Coronary artery (tissue), 2 donors: ENCODE measurements around the gene TKTL1.
"Not testable (repeated sequence)": the region's sequence is repeated elsewhere in the genome, so short reads cannot be mapped to it uniquely, and the experiment has no call there.

Experiments
- DNase-seq: peaks from one replicate; pipeline ENCODE4 v3.0.0-alpha.2; 2017; ENCODE audit warnings: low spot score
- H3K27ac ChIP-seq, 2 donors: fragments of 200-600 bp; sonication (generic); one replicate each; pipeline ENCODE4 v1.5.1; 2016 to 2019
- H3K4me3 ChIP-seq: fragments of 200-600 bp; sonication (generic); 2 replicates; pipeline ENCODE4 v1.5.1; 2016; ENCODE audit warnings: mild to moderate bottlenecking, moderate library complexity
- TF ChIP-seq, protein P1 (sequence below): fragments of 200-600 bp; sonication (generic); IDR thresholded peaks from one replicate; pipeline ENCODE4 v1.5.1; 2019; ENCODE audit warnings: antibody characterized with exemption

TKTL1 gene, protein sequence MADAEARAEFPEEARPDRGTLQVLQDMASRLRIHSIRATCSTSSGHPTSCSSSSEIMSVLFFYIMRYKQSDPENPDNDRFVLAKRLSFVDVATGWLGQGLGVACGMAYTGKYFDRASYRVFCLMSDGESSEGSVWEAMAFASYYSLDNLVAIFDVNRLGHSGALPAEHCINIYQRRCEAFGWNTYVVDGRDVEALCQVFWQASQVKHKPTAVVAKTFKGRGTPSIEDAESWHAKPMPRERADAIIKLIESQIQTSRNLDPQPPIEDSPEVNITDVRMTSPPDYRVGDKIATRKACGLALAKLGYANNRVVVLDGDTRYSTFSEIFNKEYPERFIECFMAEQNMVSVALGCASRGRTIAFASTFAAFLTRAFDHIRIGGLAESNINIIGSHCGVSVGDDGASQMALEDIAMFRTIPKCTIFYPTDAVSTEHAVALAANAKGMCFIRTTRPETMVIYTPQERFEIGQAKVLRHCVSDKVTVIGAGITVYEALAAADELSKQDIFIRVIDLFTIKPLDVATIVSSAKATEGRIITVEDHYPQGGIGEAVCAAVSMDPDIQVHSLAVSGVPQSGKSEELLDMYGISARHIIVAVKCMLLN

DNA sequence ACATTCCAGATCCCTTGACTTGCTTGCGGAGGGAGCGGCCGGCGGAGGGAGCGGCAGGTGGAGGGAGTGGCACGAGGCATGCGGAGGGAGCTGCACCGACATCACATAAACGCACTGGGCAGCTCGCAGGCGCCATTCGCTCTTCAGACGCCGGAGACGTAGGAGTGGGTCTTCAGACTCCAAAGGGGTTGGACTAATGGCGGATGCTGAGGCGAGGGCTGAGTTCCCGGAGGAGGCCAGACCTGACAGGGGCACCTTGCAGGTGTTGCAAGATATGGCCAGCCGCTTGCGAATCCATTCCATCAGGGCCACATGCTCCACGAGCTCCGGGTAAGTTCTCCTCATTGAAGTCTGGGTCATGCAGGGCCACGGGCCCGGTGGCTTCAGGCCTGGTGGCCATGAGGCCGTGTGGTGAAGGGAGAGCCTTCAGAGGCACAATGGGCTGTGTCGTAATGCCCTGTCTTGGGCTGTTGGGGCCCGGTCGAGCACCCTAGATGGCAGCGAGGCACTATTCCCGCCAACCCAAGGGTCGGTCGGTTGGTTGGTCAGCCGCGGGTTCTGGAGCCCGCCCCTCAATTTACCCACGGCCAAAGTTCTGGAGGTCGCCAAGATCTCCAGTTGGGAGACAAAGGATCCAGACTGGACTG is at the start of gene TKTL1:
TKTL1 (plus strand) TSS at position 132 of the 647 bp plus-strand sequence; CDS start at position 197, 65 bp downstream.
- TF ChIP-seq, protein P1, sequence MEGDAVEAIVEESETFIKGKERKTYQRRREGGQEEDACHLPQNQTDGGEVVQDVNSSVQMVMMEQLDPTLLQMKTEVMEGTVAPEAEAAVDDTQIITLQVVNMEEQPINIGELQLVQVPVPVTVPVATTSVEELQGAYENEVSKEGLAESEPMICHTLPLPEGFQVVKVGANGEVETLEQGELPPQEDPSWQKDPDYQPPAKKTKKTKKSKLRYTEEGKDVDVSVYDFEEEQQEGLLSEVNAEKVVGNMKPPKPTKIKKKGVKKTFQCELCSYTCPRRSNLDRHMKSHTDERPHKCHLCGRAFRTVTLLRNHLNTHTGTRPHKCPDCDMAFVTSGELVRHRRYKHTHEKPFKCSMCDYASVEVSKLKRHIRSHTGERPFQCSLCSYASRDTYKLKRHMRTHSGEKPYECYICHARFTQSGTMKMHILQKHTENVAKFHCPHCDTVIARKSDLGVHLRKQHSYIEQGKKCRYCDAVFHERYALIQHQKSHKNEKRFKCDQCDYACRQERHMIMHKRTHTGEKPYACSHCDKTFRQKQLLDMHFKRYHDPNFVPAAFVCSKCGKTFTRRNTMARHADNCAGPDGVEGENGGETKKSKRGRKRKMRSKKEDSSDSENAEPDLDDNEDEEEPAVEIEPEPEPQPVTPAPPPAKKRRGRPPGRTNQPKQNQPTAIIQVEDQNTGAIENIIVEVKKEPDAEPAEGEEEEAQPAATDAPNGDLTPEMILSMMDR: no peak
- no peak within 1 kb of the TSS for H3K27ac ChIP-seq
- no peak within 1 kb of the TSS for H3K4me3 ChIP-seq
- DNase-seq: no peak

DNA sequence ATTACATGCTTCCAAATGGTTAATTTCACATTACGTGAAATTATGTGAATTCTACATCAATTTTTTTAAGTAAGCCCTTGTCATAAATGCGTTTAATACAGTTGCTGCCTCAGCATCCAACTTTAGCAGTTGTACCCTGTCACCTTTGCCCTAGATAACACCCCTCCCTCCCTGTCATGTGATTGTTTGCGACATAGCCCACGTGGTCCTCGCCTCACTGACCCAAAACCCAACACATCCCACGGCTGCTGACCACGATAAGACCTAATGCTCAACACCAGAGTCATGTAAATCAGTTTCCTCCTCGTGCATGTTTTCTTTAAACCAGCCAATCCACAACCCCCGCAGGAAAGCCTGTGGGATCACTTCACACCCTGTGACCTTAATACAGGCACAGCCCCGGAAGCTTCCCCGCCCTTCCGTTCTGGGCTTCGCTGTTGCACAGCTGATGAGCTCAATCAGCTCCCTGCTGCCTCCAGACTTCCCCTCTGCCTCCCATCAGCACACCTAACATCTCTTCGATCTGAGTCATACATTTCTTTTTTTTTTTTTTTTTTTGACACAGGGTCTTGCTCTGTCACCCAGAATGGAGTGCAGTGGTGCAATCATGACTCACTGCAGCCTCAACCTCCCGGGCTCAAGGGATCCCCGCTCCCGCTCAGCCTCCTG is 48.1 kb upstream of the TKTL1 start:
- DNase-seq, H3K27ac ChIP-seq, H3K4me3 ChIP-seq: not testable (repeated sequence)

DNA sequence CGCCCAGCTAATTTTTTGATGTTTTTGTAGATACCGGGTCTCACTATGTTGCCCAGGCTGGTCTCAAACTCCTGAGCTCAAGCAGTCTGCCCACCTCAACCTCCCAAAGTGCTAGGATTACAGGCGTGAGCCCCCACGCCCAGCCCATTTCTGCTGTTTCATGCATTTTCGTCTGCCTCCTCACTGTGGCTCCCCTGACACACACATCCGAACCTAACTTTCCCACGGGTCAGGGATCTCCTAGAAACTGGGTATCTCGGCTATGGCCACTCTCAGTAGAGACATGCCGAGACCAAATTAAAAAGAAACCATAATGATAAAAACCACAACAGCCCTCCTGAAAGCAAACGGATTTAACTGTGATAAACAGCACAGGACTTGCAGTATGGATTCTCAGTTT is 47.5 kb upstream of the TKTL1 start:
- H3K4me3 ChIP-seq, DNase-seq, H3K27ac ChIP-seq: not testable (repeated sequence)

- not testable (repeated sequence) for DNase-seq, H3K27ac ChIP-seq, H3K4me3 ChIP-seq
Observed at GRCh38 chrX:154257282-154257681, 38.3 kb upstream of the TKTL1 start, which contains the start of gene OPN1MW3. Gene OPN1MW3, plus strand, starts transcription at chrX:154257582. Its CDS starts 38 bp downstream, at chrX:154257620.

DNA sequence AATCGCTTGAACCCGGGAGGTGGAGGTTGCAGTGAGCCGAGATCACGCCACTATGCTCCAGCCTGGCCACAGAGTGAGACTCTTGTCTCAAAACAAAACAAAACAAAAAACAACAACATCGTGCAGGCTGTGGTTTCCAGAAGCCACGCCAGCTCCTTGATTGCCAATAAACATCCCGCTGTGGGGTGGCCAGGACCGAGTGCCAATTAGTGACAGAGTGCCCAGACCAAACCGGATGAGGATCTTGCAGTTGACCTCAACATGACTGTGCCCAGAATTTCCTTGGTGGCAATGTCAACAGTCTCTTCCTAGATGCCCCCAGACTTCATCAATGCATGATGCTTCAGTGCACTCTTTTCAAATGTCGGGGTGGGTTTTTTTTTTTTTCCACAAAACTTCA is 36.9 kb upstream of the TKTL1 start:
- H3K27ac ChIP-seq, H3K4me3 ChIP-seq, DNase-seq: not testable (repeated sequence)

GRCh38 chrX:154263072-154263471 is 32.5 kb upstream of the TKTL1 start:
- not testable (repeated sequence) for DNase-seq

DNA sequence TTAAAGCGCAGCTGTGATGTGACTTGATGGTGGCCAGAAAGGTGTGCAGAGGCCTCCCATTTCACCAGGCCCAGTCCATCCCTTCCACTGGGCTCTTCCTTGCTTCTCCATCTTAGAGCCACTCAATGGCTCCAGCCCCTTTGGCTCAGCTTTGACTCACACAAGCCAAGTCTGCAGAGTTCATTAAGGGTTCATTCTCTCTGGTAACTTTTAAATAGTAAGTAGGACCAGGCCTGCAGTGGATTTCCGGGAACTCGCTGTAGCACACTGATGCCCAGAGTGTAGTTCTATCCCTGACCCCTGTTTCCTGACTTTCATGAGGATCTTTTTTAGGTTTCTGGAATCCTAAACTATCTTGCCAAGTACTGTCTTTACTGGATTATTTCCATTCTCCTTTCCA is 26.4 kb upstream of the TKTL1 start:
- H3K4me3 ChIP-seq, DNase-seq, H3K27ac ChIP-seq: not testable (repeated sequence)

More at GRCh38 chrX:154263072-154263471, 32.5 kb upstream of the TKTL1 start:
- H3K4me3 ChIP-seq, H3K27ac ChIP-seq: not testable (repeated sequence)

GRCh38 chrX:154284489-154285338 is 10.9 kb upstream of the TKTL1 start:
- not testable (repeated sequence) for H3K4me3 ChIP-seq, H3K27ac ChIP-seq, DNase-seq

GRCh38 chrX:154286406-154286805 is 9.2 kb upstream of the TKTL1 start:
- not testable (repeated sequence) for H3K27ac ChIP-seq, H3K4me3 ChIP-seq, DNase-seq

DNA sequence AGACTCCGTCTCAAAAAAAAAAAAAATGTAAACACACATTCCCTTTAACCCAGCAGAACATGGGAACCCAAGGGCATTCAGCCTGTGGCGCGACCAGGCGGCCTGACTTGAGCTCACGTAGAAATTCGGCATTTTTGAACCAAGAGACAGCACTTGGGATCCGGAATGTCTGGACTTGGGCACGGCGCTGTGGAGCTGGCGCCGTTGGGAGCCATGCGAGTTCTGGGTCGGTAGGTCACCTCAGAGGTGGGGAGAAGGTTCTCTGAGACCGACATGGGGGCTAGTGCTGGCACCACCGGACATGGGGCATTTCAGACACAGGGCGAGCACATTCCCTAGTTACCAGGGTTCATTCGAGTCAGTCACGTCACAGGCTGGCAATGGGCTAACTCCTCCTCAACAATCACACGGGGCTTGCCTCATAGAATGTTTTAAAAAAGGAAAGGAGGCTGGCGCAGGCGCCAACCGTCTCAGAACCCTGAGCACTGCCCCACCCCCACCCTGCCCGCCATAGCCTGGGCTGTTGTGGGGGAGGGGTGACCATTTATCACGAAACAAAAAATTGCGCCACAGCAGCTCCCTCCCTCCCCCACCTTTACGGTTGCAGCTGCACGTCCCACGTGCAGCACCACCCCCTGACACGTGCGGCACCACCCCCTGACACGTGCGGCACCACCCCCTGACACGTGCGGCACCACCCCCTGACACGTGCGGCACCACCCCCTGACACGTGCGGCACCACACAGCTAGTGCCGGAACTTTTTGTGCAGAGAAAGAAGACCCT is 612 bp upstream of the TKTL1 start, which contains the start of gene TEX28:
TEX28 (minus strand) TSS at position 334 of the 784 bp plus-strand sequence. CDS start 3,007 bp downstream, outside the sequence.
- no peak within 1 kb of the TSS for H3K4me3 ChIP-seq
- DNase-seq: no peak
- TF ChIP-seq, protein P1: no peak
- no peak within 1 kb of the TSS for H3K27ac ChIP-seq
